K562 (cell line): ENCODE data around the gene PTOV1. TPM values are rescaled to one million over a fixed set of nuclear protein-coding genes. Genes with fewer than 3 reads are reported as not detected.

Experiments used
- ATAC-seq: fragments of 200-7000 bp; cut with Tn5 transposase; 3 replicates; pipeline ENCODE4 v1.9.1; 2020; ENCODE audit warnings: moderate library complexity
- BruUV-seq: library from RNA; stranded (reverse); fragments of 400-500 nt; replicated peaks from 2 replicates; lab custom pipeline; 2021; lab: Mats Ljungman, UMichigan
- CTCF ChIA-PET: fragments of 300-600 bp; formaldehyde crosslinking; extraction: SDS; loops from one replicate; lab custom pipeline; 2021; ENCODE audit warnings: low intra/inter-chr PET ratio; lab: Yijun Ruan, JAX
- POLR2A ChIA-PET: fragments of 300-600, 350-650 bp; sonication (Branson Sonifier 250); formaldehyde crosslinking; extraction: SDS; loops from one replicate; lab custom pipeline; 2021; ENCODE audit warnings: antibody characterized with exemption, inconsistent platforms; lab: Yijun Ruan, JAX
- DNase-seq, 4 experiments: peaks; one replicate each; pipeline versions ENCODE4 v3.0.0 to v3.0.0-alpha.2; 2011 to 2018; ENCODE audit warnings: low spot score in 3 of 4, mixed read lengths in 3 of 4; ENCODE audit errors: extremely low read depth in 1 of 4
- FAIRE-seq: peaks from 2 replicates; lab custom pipeline; 2011; peaks lifted over from hg19 to GRCh38; lab: Jason Lieb, UNC
- H2AFZ ChIP-seq: 2 replicates; pipeline ENCODE4 v1.6.0; 2011; ENCODE audit warnings: low read depth, low read length, control low read depth, inconsistent platforms
- H3K27ac ChIP-seq: fragments of 200-600 bp; 3 replicates; pipeline ENCODE4 v1.8.0; 2011; ENCODE audit warnings: low read depth, mild to moderate bottlenecking, control low read depth, inconsistent platforms, low read length, moderate library complexity, mixed read lengths; ENCODE audit errors: extremely low read depth
- H3K27me3 ChIP-seq, 2 experiments: fragments of 300-600 bp in 1 of 2; 2 replicates in 1 of 2; 3 replicates in 1 of 2; pipeline versions ENCODE4 v1.6.0 to v1.8.0; 2011; ENCODE audit warnings: inconsistent platforms in 2 of 2, low read length in 2 of 2, mild to moderate bottlenecking in 1 of 2, mixed read lengths in 1 of 2, moderate library complexity in 1 of 2; ENCODE audit not compliant: control insufficient read depth in 2 of 2, insufficient read depth in 2 of 2
- H3K36me3 ChIP-seq: fragments of 300-600 bp; 3 replicates; pipeline ENCODE4 v1.8.0; 2011; ENCODE audit warnings: mild to moderate bottlenecking, low read length, inconsistent platforms; ENCODE audit not compliant: control insufficient read depth, insufficient read depth
- H3K4me1 ChIP-seq, 2 experiments: fragments of 200-600 bp in 1 of 2; replicated peaks in 1 of 2; 2 replicates in 1 of 2; 3 replicates in 1 of 2; pipeline versions ENCODE4 v1.5.1 to v1.8.0; 2011; ENCODE audit warnings: inconsistent platforms in 2 of 2, low read length in 2 of 2, mild to moderate bottlenecking in 1 of 2, mixed read lengths in 1 of 2, moderate library complexity in 1 of 2; ENCODE audit not compliant: control insufficient read depth in 2 of 2, insufficient read depth in 2 of 2
- H3K4me2 ChIP-seq: 2 replicates; pipeline ENCODE4 v1.6.1; 2011; ENCODE audit warnings: low read length, control low read depth, inconsistent platforms, mixed read lengths; ENCODE audit not compliant: insufficient read depth
- H3K4me3 ChIP-seq: fragments of 200-600 bp; sonication (generic), shearing (Covaris generic); 2 replicates; pipeline ENCODE4 v1.5.1; 2016; ENCODE audit warnings: control low read depth, inconsistent platforms
- H3K79me2 ChIP-seq: fragments of 200-600 bp; 3 replicates; pipeline ENCODE4 v1.8.0; 2011; ENCODE audit warnings: low read length, inconsistent platforms; ENCODE audit not compliant: control insufficient read depth, insufficient read depth
- H3K9ac ChIP-seq, 2 experiments: 2 replicates each; pipeline versions ENCODE4 v1.6.0 to v1.6.1; 2011; ENCODE audit warnings: low read depth in 2 of 2, low read length in 2 of 2, control low read depth in 1 of 2, inconsistent platforms in 1 of 2, mild to moderate bottlenecking in 1 of 2, mixed read lengths in 1 of 2; ENCODE audit not compliant: insufficient read depth in 1 of 2
- H3K9me1 ChIP-seq: one replicate; pipeline ENCODE4 v1.6.0; 2011; ENCODE audit warnings: inconsistent platforms, mild to moderate bottlenecking, low read length, moderate library complexity; ENCODE audit not compliant: control insufficient read depth, insufficient read depth
- H3K9me3 ChIP-seq: replicated peaks from 2 replicates; pipeline ENCODE4 v1.5.1; 2011; ENCODE audit warnings: low read depth, low read length, inconsistent platforms; ENCODE audit not compliant: control insufficient read depth, insufficient read depth
- H4K20me1 ChIP-seq: replicated peaks from 2 replicates; pipeline ENCODE4 v1.6.1; 2011; ENCODE audit warnings: low read length, inconsistent platforms, mixed read lengths; ENCODE audit not compliant: control insufficient read depth, insufficient read depth
- CTBP1 ChIP-seq: fragments of 450-650 bp; IDR thresholded peaks from 2 replicates; pipeline ENCODE4 v1.6.1; 2016; ENCODE audit warnings: borderline replicate concordance
- DIDO1 ChIP-seq: fragments of 450-650 bp; IDR thresholded peaks from 2 replicates; pipeline ENCODE4 v1.6.1; 2016; ENCODE audit warnings: low read depth, missing biosample characterization, missing genetic modification characterization
- FIP1L1 ChIP-seq: fragments of 200-400 bp; formaldehyde crosslinking; IDR thresholded peaks from 2 replicates; pipeline ENCODE4 v1.6.1; 2018; ENCODE audit warnings: mild to moderate bottlenecking, low read depth, low read length; ENCODE audit not compliant: poor library complexity, severe bottlenecking
- HDAC2 ChIP-seq: fragments of 450-650 bp; IDR thresholded peaks from 2 replicates; pipeline ENCODE4 v1.6.1; 2016; ENCODE audit warnings: mild to moderate bottlenecking
- JUN ChIP-seq, 2 experiments: sonication (generic) in 1 of 2; formaldehyde crosslinking in 1 of 2; IDR thresholded peaks; 2 replicates each; pipeline versions ENCODE4 v1.6.1 to v1.8.0; 2012 to 2022; ENCODE audit warnings: borderline replicate concordance in 2 of 2, mild to moderate bottlenecking in 2 of 2, improper control_type of control experiment in 1 of 2, low read depth in 1 of 2, low read length in 1 of 2, missing genetic modification reagents in 1 of 2
- MBD2 ChIP-seq: sonication (generic); IDR thresholded peaks from 2 replicates; pipeline ENCODE4 v1.6.1; 2016; ENCODE audit warnings: low read depth, borderline replicate concordance
- MCM7 ChIP-seq, 2 experiments: fragments of 450-650 bp; IDR thresholded peaks; 2 replicates each; pipeline ENCODE4 v1.6.1; 2016 to 2018
- OTX1 ChIP-seq: fragments of 450-650 bp; formaldehyde crosslinking; IDR thresholded peaks from 2 replicates; pipeline ENCODE4 v1.4.0; 2022; ENCODE audit warnings: mild to moderate bottlenecking
- TCF3 ChIP-seq: sonication (generic); formaldehyde crosslinking; IDR thresholded peaks from 2 replicates; pipeline ENCODE4 v1.4.0; 2020; ENCODE audit warnings: mild to moderate bottlenecking, missing genetic modification reagents
- TCF7L2 ChIP-seq: fragments of 150-350 bp; IDR thresholded peaks from 2 replicates; pipeline ENCODE4 v1.6.1; 2016; ENCODE audit warnings: low read depth, mild to moderate bottlenecking, low read length, moderate library complexity
- ZNF134 ChIP-seq: fragments of 250-450 bp; sonication (Bioruptor Pico); conservative IDR thresholded peaks from 2 replicates; pipeline ENCODE4 v1.4.0; 2020
- WGBS: fragments of 100-300 bp; shearing (Covaris generic); methylation state at CpG from one replicate; pipeline ENCODE4 v1.1.6; 2016; ENCODE audit warnings: low coverage, mixed read lengths; ENCODE audit not compliant: insufficient coverage; ENCODE audit errors: missing lambda C conversion rate; 5-methylcytosine and 5-hydroxymethylcytosine counted together
- in situ Hi-C: fragments of 300-500 bp; cut with MboI; formaldehyde crosslinking; loops from 4 replicates; pipeline ENCODE4 v1.15.0; 2018; ENCODE audit warnings: inconsistent platforms, mixed read lengths
- intact Hi-C: fragments of 100-400 bp; cut with micrococcal nuclease; formaldehyde crosslinking; loops from 2 replicates; pipeline ENCODE4 v1.14.2; 2022
- polyA plus RNA-seq, 8 experiments: library from polyadenylated mRNA; depleted of rRNA in 4 of 8; stranded (reverse) in 5 of 8; unstranded in 3 of 8; fragments of >200 nt; fragmentation: Nextera tagmentation in 2 of 8; fragmentation: Illumina TruSeq in 1 of 8; extraction: Ambion mirVana in 2 of 8; extraction: Trizol in 1 of 8; gene quantifications; 2 replicates each; pipeline versions ENCODE4 v1.2.1 to v1.2.3, GENCODE V29; 2011 to 2014; ENCODE audit warnings: inconsistent platforms in 1 of 8, missing spikeins in 1 of 8
- total RNA-seq, 7 experiments: library from RNA; depleted of rRNA in 6 of 7; stranded (reverse); fragments of >200 nt in 6 of 7; fragmentation: Illumina TruSeq in 2 of 7; extraction: Trizol in 2 of 7; gene quantifications; 2 replicates each; pipeline versions ENCODE4 v1.2.1 to v1.2.3, GENCODE V29; 2011 to 2021; ENCODE audit warnings: low replicate concordance in 1 of 7
- TF ChIP-seq, protein P1 (sequence below), 2 experiments: fragments of 450-650 bp; conservative IDR thresholded peaks; 2 replicates each; pipeline ENCODE4 v1.6.1; 2017; ENCODE audit warnings: mild to moderate bottlenecking in 2 of 2, moderate library complexity in 2 of 2
- TF ChIP-seq, protein P2 (sequence below): sonication (generic); formaldehyde crosslinking; IDR thresholded peaks from 2 replicates; pipeline ENCODE4 v1.8.0; 2023; ENCODE audit warnings: missing genetic modification reagents, mild to moderate bottlenecking, borderline replicate concordance

PTOV1 gene
- total and polyA plus RNA-seq, 9 of the 15 experiments (the other 6 are each of a cell fraction or from before 2014, with no cell fraction given) = 4.9 to 169 (median 43.5) TPM

DNA sequence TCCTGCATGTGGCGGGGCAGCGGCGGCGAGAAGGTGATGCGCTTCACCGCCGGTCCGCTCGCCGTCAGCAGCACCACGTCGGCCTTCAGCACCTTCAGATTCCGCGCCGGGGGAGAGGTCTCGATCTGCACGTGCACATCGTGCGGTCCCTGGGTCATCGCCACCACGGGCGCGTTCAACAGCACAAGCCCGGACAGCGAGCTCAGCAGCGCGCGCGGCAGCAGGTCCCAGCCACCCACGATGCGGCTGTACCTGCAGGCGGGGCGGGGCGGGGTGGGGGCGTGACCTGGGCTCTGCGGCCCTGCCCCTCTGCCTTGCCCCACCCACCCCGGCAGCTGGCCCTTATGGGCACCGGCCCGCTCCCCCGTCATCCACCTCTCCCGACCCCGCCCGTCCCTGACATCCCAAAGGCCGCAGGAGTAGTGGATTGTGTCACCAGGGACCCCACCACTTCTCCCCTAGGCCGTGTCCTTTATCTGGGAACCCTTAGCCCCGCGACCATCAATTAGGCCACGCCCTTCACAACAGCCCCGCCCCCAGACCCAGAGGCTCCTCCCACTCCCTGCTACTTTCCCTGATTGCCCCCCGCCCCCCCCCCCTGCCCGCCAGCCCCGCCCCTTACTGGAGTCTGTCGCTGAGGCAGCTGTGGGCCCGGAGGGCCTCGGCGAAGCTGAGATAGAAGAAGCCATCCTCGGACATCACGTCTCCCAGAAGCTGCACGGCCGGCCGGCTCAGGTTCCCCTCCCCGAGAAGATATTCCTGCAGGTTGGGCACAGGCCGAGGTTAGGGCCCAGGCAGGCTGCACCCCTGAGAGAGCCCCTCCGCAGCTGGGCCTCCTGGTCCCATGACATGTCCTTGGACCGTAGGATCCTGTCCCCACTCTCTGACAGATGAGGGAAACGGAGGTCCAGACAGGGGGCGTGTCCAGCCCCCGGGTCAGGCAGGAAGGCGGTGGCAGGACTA is 39.7 kb downstream of the PTOV1 start:
- Histone ChIP-seq H3K4me2 (peak overlapping the region; percentile 92), H4K20me1 (no peaks in the 10 kb centered on the region), H3K9me1 (peaks cover 3% of the 10 kb centered on the region), H3K9me3 (no peaks in the 10 kb centered on the region), H3K27ac (peak overlapping the region; percentile 89), H3K4me3 (peak overlapping the region; percentile 47), H3K27me3 (peaks cover 2 to 11% of the 10 kb centered on the region in 2 experiments; a peak in 3 of 5 replicates), H3K9ac (peak overlapping the region; percentile 74 to 90), H2AFZ (peak overlapping the region; percentile 100), H3K4me1 (peaks cover 12 to 56% of the 10 kb centered on the region in 2 experiments), H3K79me2 (no peaks in the 10 kb centered on the region), H3K36me3 (no peaks in the 10 kb centered on the region)
- in situ Hi-C loops = loop anchor here (5.0 kb wide), 1 partner anchor 92 kb away; no protein-coding TSS in a partner anchor
- POLR2A ChIA-PET = interaction anchor here (0.6 to 1.6 kb wide), 14 partner anchors 11 to 1567 kb away, joined by 3 to 11 read pairs (median 4); partner anchors contain the start of genes ATF5, NUP62 and PTOV1
- under 1% methylated on average over 34 of the region's 69 CpGs for WGBS
- DNase-seq (peak; percentile 86 to 94 (median 94)), FAIRE-seq (peak; percentile 15), ATAC-seq (peak; percentile 92)
- BruUV-seq = no TSS peak
- intact Hi-C loops = no loop called here
- CTCF ChIA-PET = no interaction called here
- TF ChIP-seq FIP1L1 (no peak), TCF7L2 (no peak), JUN (IDR thresholded peaks at IDR 0.05; ENCODE audit: borderline replicate concordance, low read depth, low read length) (no peak), JUN (CRISPR knock-in tag; IDR thresholded peaks at IDR 0.05; ENCODE audit: borderline replicate concordance) (no peak; the same call in 1 of the 2 replicates), MCM7 (IDR thresholded peaks at IDR 0.05) (no peak), OTX1 (no peak), HDAC2 (0 out of 2 replicates have a peak, but pooled peaks have one; percentile 34), DIDO1 (no peak), ZNF134 (CRISPR knock-in tag) (no peak), MBD2 (no peak), CTBP1 (peak; percentile 80; the same call in 1 of the 2 replicates), TCF3 (0 out of 2 replicates have a peak, but pooled peaks have one; percentile 2)
- TF ChIP-seq, protein P1, sequence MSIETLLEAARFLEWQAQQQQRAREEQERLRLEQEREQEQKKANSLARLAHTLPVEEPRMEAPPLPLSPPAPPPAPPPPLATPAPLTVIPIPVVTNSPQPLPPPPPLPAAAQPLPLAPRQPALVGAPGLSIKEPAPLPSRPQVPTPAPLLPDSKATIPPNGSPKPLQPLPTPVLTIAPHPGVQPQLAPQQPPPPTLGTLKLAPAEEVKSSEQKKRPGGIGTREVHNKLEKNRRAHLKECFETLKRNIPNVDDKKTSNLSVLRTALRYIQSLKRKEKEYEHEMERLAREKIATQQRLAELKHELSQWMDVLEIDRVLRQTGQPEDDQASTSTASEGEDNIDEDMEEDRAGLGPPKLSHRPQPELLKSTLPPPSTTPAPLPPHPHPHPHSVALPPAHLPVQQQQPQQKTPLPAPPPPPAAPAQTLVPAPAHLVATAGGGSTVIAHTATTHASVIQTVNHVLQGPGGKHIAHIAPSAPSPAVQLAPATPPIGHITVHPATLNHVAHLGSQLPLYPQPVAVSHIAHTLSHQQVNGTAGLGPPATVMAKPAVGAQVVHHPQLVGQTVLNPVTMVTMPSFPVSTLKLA (conservative IDR thresholded peaks at IDR 0.05) = peak; percentile 88 to 91; a peak in 3 of 4 replicates
- TF ChIP-seq, protein P2, sequence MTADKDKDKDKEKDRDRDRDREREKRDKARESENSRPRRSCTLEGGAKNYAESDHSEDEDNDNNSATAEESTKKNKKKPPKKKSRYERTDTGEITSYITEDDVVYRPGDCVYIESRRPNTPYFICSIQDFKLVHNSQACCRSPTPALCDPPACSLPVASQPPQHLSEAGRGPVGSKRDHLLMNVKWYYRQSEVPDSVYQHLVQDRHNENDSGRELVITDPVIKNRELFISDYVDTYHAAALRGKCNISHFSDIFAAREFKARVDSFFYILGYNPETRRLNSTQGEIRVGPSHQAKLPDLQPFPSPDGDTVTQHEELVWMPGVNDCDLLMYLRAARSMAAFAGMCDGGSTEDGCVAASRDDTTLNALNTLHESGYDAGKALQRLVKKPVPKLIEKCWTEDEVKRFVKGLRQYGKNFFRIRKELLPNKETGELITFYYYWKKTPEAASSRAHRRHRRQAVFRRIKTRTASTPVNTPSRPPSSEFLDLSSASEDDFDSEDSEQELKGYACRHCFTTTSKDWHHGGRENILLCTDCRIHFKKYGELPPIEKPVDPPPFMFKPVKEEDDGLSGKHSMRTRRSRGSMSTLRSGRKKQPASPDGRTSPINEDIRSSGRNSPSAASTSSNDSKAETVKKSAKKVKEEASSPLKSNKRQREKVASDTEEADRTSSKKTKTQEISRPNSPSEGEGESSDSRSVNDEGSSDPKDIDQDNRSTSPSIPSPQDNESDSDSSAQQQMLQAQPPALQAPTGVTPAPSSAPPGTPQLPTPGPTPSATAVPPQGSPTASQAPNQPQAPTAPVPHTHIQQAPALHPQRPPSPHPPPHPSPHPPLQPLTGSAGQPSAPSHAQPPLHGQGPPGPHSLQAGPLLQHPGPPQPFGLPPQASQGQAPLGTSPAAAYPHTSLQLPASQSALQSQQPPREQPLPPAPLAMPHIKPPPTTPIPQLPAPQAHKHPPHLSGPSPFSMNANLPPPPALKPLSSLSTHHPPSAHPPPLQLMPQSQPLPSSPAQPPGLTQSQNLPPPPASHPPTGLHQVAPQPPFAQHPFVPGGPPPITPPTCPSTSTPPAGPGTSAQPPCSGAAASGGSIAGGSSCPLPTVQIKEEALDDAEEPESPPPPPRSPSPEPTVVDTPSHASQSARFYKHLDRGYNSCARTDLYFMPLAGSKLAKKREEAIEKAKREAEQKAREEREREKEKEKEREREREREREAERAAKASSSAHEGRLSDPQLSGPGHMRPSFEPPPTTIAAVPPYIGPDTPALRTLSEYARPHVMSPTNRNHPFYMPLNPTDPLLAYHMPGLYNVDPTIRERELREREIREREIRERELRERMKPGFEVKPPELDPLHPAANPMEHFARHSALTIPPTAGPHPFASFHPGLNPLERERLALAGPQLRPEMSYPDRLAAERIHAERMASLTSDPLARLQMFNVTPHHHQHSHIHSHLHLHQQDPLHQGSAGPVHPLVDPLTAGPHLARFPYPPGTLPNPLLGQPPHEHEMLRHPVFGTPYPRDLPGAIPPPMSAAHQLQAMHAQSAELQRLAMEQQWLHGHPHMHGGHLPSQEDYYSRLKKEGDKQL (CRISPR knock-in tag) = peak; percentile 34; the same call in 1 of the 2 replicates
